H1 (cell line): ENCODE data around the gene HJURP. TPM values are rescaled to one million over a fixed set of nuclear protein-coding genes. Genes with fewer than 3 reads are reported as not detected.

ENCODE experiments used
- CTCF ChIA-PET: fragments of 300-600 bp; sonication (Branson Sonifier 250); formaldehyde crosslinking; loops from one replicate; lab custom pipeline; 2021; ENCODE audit not compliant: partially characterized antibody; lab: Charles Lee
- POLR2A ChIA-PET: fragments of 300-600 bp; sonication (Branson Sonifier 250); formaldehyde crosslinking; loops from one replicate; lab custom pipeline; 2021; ENCODE audit warnings: inconsistent platforms; ENCODE audit not compliant: partially characterized antibody; lab: Charles Lee
- DNase-seq, 2 experiments: peaks; one replicate each; pipeline versions ENCODE4 v3.0.0 to v3.0.0-alpha.2; 2010 to 2022; ENCODE audit warnings: low spot score in 2 of 2, low read depth in 1 of 2, mixed read lengths in 1 of 2
- FAIRE-seq: peaks from 2 replicates; lab custom pipeline; 2011; peaks lifted over from hg19 to GRCh38; lab: Jason Lieb, UNC
- H2AFZ ChIP-seq: 2 replicates; pipeline ENCODE4 v1.8.1; 2012; ENCODE audit warnings: low read length, inconsistent platforms
- H2AK5ac ChIP-seq: 2 replicates; pipeline ENCODE4 v1.6.1; 2013; ENCODE audit warnings: low read depth, low read length
- H2BK120ac ChIP-seq: replicated peaks from 2 replicates; pipeline ENCODE3; 2013; ENCODE audit warnings: low read depth, low read length, inconsistent platforms
- H2BK12ac ChIP-seq: 2 replicates; pipeline ENCODE4 v1.6.1; 2013; ENCODE audit warnings: low read depth, low read length
- H2BK15ac ChIP-seq: 2 replicates; pipeline ENCODE4 v1.6.1; 2013; ENCODE audit warnings: low read length
- H2BK20ac ChIP-seq: 2 replicates; pipeline ENCODE4 v1.6.1; 2013; ENCODE audit warnings: low read length
- H2BK5ac ChIP-seq: 2 replicates; pipeline ENCODE4 v1.6.1; 2013; ENCODE audit warnings: low read depth, low read length
- H3K14ac ChIP-seq: 2 replicates; pipeline ENCODE4 v1.6.1; 2013; ENCODE audit warnings: inconsistent platforms; ENCODE audit not compliant: insufficient read length
- H3K18ac ChIP-seq: 2 replicates; pipeline ENCODE4 v1.6.1; 2013; ENCODE audit warnings: low read length; ENCODE audit errors: extremely low read depth
- H3K23ac ChIP-seq: 2 replicates; pipeline ENCODE4 v1.6.1; 2013; ENCODE audit warnings: inconsistent platforms; ENCODE audit not compliant: insufficient read length
- H3K23me2 ChIP-seq: 2 replicates; pipeline ENCODE4 v1.6.1; 2013; ENCODE audit warnings: low read depth, low read length
- H3K27ac ChIP-seq: 2 replicates; pipeline ENCODE4 v1.6.1; 2011; ENCODE audit warnings: low read depth, low read length, inconsistent platforms
- H3K27me3 ChIP-seq, 4 experiments: replicated peaks in 1 of 4; 1 replicate in 1 of 4; 2 replicates in 3 of 4; pipeline versions ENCODE4 v1.6.1 to v1.8.1; 2011 to 2013; ENCODE audit warnings: low read length in 3 of 4, mild to moderate bottlenecking in 3 of 4, inconsistent platforms in 2 of 4, mixed read lengths in 2 of 4, moderate library complexity in 1 of 4; ENCODE audit not compliant: control insufficient read depth in 3 of 4, insufficient read depth in 3 of 4; ENCODE audit errors: extremely low read depth in 1 of 4
- H3K36me3 ChIP-seq, 4 experiments: 2 replicates each; pipeline versions ENCODE4 v1.6.1 to v1.8.1; 2011 to 2013; ENCODE audit warnings: mild to moderate bottlenecking in 4 of 4, low read length in 3 of 4, moderate library complexity in 2 of 4, control low read depth in 1 of 4, inconsistent platforms in 1 of 4; ENCODE audit not compliant: insufficient read depth in 4 of 4, control insufficient read depth in 2 of 4
- H3K4ac ChIP-seq: replicated peaks from 2 replicates; pipeline ENCODE3; 2013; ENCODE audit warnings: low read length, low read depth, mixed read lengths, inconsistent platforms; ENCODE audit not compliant: insufficient read length
- H3K4me1 ChIP-seq, 4 experiments: replicated peaks in 1 of 4; 1 replicate in 1 of 4; 2 replicates in 3 of 4; pipeline versions ENCODE4 v1.6.1 to v1.8.1; 2011 to 2013; ENCODE audit warnings: low read length in 3 of 4, inconsistent platforms in 2 of 4, mixed read lengths in 1 of 4; ENCODE audit not compliant: insufficient read depth in 4 of 4, control insufficient read depth in 3 of 4
- H3K4me2 ChIP-seq, 2 experiments: 2 replicates each; pipeline versions ENCODE4 v1.6.1 to v1.8.1; 2011 to 2013; ENCODE audit warnings: low read depth in 2 of 2, low read length in 2 of 2, control low read depth in 1 of 2, inconsistent platforms in 1 of 2, mild to moderate bottlenecking in 1 of 2; ENCODE audit not compliant: insufficient read depth in 1 of 2
- H3K4me3 ChIP-seq, 4 experiments: fragments of 200-600, 300-600 bp in 1 of 4; sonication (generic), shearing (Covaris generic), sonication (Bioruptor Twin) in 1 of 4; 2 replicates each; pipeline versions ENCODE4 v1.5.1 to v1.8.1; 2011 to 2016; ENCODE audit warnings: low read length in 4 of 4, low read depth in 3 of 4, control low read depth in 2 of 4, inconsistent platforms in 2 of 4, mild to moderate bottlenecking in 2 of 4, mixed read lengths in 1 of 4, moderate library complexity in 1 of 4; ENCODE audit not compliant: insufficient read depth in 2 of 4; ENCODE audit errors: extremely low read depth in 1 of 4
- H3K56ac ChIP-seq: replicated peaks from 2 replicates; pipeline ENCODE3; 2013; ENCODE audit warnings: low read depth, mild to moderate bottlenecking, mixed read lengths, low read length, inconsistent platforms; ENCODE audit not compliant: insufficient read length
- H3K79me1 ChIP-seq: 2 replicates; pipeline ENCODE4 v1.6.1; 2013; ENCODE audit warnings: low read depth, low read length, control low read depth
- H3K79me2 ChIP-seq, 2 experiments: 2 replicates each; pipeline versions ENCODE4 v1.6.1 to v1.8.1; 2012 to 2013; ENCODE audit warnings: low read length in 2 of 2, mild to moderate bottlenecking in 2 of 2, inconsistent platforms in 1 of 2; ENCODE audit not compliant: insufficient read depth in 2 of 2, control insufficient read depth in 1 of 2
- H3K9ac ChIP-seq, 4 experiments: replicated peaks in 1 of 4; 1 replicate in 1 of 4; 2 replicates in 3 of 4; pipeline versions ENCODE4 v1.6.1 to v1.8.1; 2011 to 2013; ENCODE audit warnings: low read depth in 3 of 4, low read length in 3 of 4, control low read depth in 2 of 4, mild to moderate bottlenecking in 2 of 4, moderate library complexity in 2 of 4, inconsistent platforms in 1 of 4; ENCODE audit errors: extremely low read depth in 1 of 4
- H3K9me3 ChIP-seq, 2 experiments: 2 replicates each; pipeline versions ENCODE4 v1.6.1 to v1.8.1; 2012 to 2013; ENCODE audit warnings: mild to moderate bottlenecking in 2 of 2, moderate library complexity in 2 of 2, control low read depth in 1 of 2, inconsistent platforms in 1 of 2, low read depth in 1 of 2, low read length in 1 of 2, mixed read lengths in 1 of 2; ENCODE audit not compliant: insufficient read depth in 2 of 2
- H4K20me1 ChIP-seq, 2 experiments: replicated peaks in 1 of 2; 2 replicates each; pipeline versions ENCODE3 to v1.8.1; 2011 to 2013; ENCODE audit warnings: inconsistent platforms in 2 of 2, low read length in 2 of 2, mild to moderate bottlenecking in 1 of 2; ENCODE audit not compliant: insufficient read depth in 2 of 2, control insufficient read depth in 1 of 2
- H4K5ac ChIP-seq: 2 replicates; pipeline ENCODE4 v1.6.1; 2013; ENCODE audit warnings: low read length, low read depth, mixed read lengths, inconsistent platforms; ENCODE audit not compliant: insufficient read length
- H4K8ac ChIP-seq: 2 replicates; pipeline ENCODE4 v1.8.0; 2013; ENCODE audit warnings: mild to moderate bottlenecking, moderate library complexity, low read length, inconsistent platforms; ENCODE audit not compliant: insufficient read depth; ENCODE audit errors: extremely low read depth
- H4K91ac ChIP-seq: replicated peaks from 2 replicates; pipeline ENCODE3; 2013; ENCODE audit warnings: low read length, mixed read lengths, inconsistent platforms; ENCODE audit not compliant: insufficient read length
- MAFK ChIP-seq: IDR thresholded peaks from 2 replicates; pipeline ENCODE4 v1.6.1; 2012; ENCODE audit warnings: low read depth, mild to moderate bottlenecking, improper control_type of control experiment, low read length
- WGBS, 2 experiments: shearing (Covaris generic) in 1 of 2; methylation state at CpG; one replicate each; pipeline versions ENCODE4 v1.1.6 to v1.1.7; 2013 to 2015; ENCODE audit warnings: low lambda C conversion rate in 2 of 2, mixed read lengths in 2 of 2, inconsistent platforms in 1 of 2, low coverage in 1 of 2, missing lambda C conversion rate in 1 of 2; ENCODE audit not compliant: insufficient replicate concordance in 2 of 2, insufficient coverage in 1 of 2, insufficient read length in 1 of 2; ENCODE audit errors: extremely low coverage in 1 of 2, missing lambda C conversion rate in 1 of 2; 5-methylcytosine and 5-hydroxymethylcytosine counted together
- polyA plus RNA-seq, 7 experiments: library from polyadenylated mRNA; depleted of rRNA in 3 of 7; stranded (reverse) in 5 of 7; unstranded in 2 of 7; fragments of >200 nt in 5 of 7; fragments of 200-250 nt in 2 of 7; gene quantifications; 1 replicate in 5 of 7; 2 replicates in 1 of 7; 4 replicates in 1 of 7; pipeline versions ENCODE4 v1.2.1 to v1.2.3, GENCODE V29; 2011 to 2013; ENCODE audit warnings: missing spikeins in 2 of 7, mixed read lengths in 2 of 7
- total RNA-seq: library from RNA; stranded (reverse); fragmentation: NEBNext Ultra II Directional; extraction: Animal tissue kit (Norgen Biotek cat#: 25700); gene quantifications from 2 replicates; pipeline ENCODE4 v1.2.1, GENCODE V29; 2021

Gene HJURP
- total and polyA plus RNA-seq, 2 of the 8 experiments (the other 6 are each of a cell fraction or from before 2014, with no cell fraction given) = 49.3 to 60.5 TPM

- Histone ChIP-seq H3K4ac (no peak overlapping the region), H2BK120ac (no peak overlapping the region), H2AFZ (no peak overlapping the region), H2BK20ac (no peak overlapping the region), H2AK5ac (no peak overlapping the region), H4K8ac (no peak overlapping the region), H3K4me1 (no peaks in the 10 kb centered on the region), H3K79me1 (no peaks in the 10 kb centered on the region), H3K79me2 (no peaks in the 10 kb centered on the region), H3K4me2 (no peak overlapping the region), H4K91ac (no peak overlapping the region), H3K18ac (no peak overlapping the region), H4K20me1 (no peaks in the 10 kb centered on the region), H3K9ac (no peak overlapping the region), H3K9me3 (no peaks in the 10 kb centered on the region), H2BK15ac (no peak overlapping the region), H3K23me2 (no peaks in the 10 kb centered on the region), H2BK12ac (no peak overlapping the region), H3K4me3 (no peak overlapping the region), H3K23ac (no peak overlapping the region), H3K14ac (no peak overlapping the region), H3K36me3 (no peaks in the 10 kb centered on the region), H3K27ac (no peak overlapping the region), H4K5ac (no peak overlapping the region), H2BK5ac (no peak overlapping the region), H3K56ac (no peak overlapping the region), H3K27me3 (no peaks in the 10 kb centered on the region)
- ChIA-PET CTCF (interaction anchor here (1.1 to 1.8 kb wide), 2 partner anchors 9 to 44 kb away, joined by 3 to 7 read pairs; no protein-coding TSS in a partner anchor), POLR2A (no interaction called here)
- no peak for FAIRE-seq
- no peak for DNase-seq
- WGBS, 2 experiments = 94% methylated on average over 7 of the region's 8 CpGs; no CpG with 5 or more reads in 1 of the 2 experiments
- no peak for TF ChIP-seq MAFK
Observed at GRCh38 chr2:233823731-233824121, 30.6 kb downstream of the HJURP start.
